Ramos (cell line): ENCODE data around the gene ARSH.
"Not testable (repeated sequence)": the region's sequence is repeated elsewhere in the genome, so short reads cannot be mapped to it uniquely, and the experiment has no call there.

Experiments used
- in situ Hi-C: fragments of 300-500 bp; cut with MboI; formaldehyde crosslinking; loops from one replicate; pipeline ENCODE4 v1.14.3; 2022; ENCODE audit warnings: low sequenced_read_pairs; ENCODE audit not compliant: unreplicated experiment

The ARSH gene

DNA sequence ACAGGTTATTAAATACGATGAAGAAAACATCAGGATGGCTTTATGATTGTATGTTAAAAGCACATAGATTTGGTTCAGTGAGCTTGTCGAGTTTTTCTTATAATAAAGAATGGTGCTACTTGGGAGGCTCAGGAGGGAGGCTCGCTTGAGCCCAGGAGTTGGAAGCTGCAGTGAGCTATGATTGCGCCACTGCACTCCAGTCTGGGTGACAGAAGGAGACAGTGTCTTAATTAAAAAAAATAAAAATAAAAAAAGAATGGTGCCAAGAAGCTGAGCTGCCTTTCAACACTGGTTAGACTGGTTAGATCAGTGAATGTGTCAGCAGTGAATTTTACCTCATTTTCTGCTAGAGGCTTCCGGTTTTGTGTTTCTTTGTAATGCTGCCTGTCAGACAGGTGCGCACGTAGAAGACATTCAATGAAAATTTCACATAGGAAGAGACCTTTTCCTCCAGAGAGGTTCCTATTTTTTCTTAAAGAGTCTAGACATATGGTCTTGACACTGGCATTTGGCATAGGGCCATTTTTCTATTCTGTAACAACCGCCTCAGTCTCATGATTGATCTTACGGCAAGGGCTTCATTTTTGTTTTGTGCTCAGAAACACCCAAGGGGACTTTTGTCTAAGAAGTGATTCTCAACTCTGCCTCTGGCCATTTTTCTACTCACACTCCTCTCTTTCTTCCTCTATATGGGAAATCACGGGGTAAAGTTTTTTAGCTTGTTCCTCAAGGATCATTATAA, 19.9 kb downstream of the ARSH start:
- in situ Hi-C loops, result no loop called here

DNA sequence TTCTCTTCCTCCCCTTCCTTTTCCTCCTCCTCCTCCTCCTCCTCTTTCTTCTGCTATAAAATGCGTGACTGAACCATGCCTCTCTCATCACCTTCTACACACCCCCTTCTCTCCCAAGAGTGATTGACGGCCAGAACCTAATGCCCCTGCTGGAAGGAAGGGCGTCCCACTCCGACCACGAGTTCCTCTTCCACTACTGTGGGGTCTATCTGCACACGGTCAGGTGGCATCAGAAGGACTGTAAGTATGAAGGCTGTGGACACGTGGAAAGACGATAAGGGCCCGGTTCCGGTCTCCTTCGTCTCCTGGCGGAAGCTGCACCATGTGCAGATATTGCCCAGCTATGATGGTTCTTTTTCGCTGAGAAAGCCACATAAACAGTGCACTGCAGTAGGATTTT, 22.8 kb downstream of the ARSH start:
- in situ Hi-C loops, result no loop called here

DNA sequence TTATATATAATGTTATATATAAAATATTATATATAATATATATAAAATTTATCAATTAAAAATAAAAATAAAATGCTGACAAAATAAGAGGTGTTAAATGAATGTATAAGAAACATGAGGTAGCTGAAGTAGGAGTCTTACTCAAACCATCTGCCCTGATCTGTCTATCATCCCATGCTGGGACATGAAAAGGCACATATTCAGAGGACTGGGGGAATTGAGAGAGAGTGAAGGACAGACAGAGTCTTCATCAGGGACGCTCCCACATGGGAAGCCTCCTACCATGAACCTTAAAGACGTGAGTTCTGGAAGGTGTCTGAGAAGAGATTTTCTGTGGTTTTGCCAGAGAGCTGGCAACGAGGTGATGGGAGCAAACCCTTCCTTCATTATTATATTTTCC, 30.9 kb downstream of the ARSH start:
- in situ Hi-C loops, result no loop called here

DNA sequence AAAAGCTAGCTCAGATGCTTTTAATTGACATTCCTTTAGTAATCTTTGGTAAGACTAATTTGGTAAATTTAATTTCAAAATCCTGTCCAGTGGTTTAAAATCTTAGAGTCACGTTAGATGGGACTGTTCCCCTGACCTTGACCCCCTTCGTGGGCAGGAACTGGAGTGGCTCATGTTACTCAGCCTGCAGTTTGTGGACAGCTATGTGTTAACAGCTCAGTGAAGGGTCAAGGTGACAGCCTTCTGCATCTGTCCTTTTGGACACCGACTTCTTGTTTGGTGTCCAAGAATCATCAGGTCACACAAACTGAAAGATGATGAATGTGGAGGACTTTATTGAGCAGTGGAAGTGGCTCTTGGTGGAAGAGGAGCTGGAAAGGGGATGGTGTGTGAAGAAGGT, 37.9 kb downstream of the ARSH start:
- in situ Hi-C loops, result no loop called here

DNA sequence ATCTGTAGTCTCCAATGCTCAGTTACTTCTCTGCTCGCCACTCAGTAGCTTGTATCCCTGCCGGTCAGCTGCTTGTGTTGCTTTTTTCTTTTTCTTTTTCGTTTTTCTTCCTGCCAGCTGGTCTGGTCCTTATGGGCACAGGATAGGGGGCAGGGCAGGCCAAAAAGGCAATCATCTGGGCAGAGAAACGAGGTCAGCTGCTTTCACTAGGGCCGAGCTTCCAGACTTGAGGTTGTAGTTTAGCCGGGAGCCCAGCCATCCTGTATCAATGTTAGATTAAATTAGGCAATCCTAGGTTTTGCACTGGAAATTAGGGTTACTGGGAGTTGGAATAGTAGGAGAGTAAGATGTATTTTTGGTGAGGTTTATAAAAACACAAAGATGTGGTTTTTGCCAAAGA, 38.3 kb downstream of the ARSH start:
- in situ Hi-C loops, result no loop called here

DNA sequence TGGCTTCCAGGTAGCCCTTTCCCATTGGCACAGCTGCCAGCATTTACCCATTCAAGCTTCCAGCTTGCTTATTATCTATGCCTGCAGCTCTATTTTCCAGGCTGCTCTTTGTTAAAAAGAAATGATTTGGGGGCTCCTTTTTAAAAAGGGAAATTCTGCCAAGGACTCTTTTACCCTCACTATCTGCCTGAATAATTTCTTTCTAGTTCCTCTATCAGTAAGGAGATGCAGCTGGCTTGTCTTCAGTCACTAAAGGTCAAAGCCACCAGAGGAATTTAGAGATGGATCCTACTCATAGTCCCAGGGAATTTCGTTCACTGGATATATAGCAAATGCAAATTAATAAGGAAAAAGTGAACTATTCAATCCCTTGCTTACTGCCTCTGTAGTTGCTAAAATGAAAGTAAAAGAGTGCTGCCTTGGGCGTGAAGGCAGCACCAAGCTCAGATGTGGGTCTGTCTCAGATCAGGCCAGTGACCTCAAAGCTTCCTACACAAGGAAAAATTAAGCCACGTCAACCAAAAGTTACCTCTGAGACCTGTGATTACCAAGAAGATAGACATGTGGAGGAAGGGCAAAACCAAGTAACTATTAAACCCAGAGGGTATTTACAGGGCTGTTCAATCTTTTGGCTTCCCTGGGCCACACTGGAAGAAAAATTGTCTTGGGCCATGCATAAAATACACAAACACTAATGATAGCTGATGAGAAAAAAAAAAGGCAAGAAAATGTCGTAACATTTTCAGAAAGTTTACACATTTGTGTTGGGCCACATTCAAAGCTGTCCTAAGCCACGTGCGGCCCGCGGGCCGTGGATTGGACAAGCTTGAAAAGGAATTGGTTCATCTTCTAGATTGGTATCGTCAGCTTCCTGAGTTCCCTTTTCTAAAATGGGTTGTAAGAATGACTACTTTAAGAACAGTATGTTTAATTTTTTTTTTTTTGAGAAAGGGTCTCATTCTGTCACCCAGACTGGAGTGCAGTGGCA, 40.2 kb downstream of the ARSH start:
- in situ Hi-C loops, result no loop called here

DNA sequence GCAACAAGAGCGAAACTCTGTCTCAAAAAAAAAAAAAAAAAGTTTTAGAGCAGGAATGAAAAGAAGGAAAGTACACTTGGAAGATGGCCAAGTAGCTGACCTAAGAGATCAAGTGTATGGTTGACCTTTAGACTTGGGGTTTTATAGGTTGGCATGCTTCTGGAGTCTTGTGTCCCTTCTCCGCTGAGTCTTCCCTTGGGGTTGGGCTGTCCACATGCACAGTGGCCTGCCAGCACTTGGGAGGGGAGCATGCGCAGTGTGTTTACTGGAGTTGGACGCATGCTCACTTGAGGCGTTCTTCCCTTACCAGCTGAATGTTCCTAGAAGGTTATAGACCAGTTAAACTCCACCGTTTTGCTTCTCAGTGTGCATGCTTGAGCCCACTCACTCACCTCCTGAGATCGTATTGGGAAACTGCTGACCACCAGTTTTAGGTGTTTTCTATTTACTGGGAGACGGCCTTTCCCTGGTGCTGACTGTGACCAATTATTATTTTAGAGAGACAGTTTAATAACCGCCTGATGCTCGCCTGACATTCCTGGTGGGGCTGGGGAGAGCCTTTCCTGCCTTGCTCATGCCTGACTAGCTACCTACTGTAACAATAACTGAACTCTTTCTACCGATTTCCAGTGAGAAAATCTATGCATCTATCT, 44.3 kb downstream of the ARSH start:
- in situ Hi-C loops, result not testable (repeated sequence)

DNA sequence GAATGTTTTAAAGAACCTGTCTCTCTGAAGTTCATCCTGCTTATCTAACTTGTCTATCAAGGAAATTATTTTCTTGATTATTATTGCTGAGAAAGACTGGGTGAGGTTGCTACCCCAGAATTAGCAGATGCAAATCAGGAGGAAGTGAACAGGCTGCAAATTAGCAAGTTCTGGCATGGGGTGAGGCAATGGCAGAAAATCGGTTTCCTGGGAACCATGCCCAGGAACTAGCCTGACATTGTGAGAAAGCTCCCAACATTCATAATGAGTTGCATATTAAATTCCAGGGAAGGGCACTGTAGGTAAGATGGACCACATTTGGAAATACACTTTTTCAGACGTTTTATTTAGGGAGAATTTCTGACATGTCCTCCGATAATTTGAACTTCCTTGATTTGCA, 46.5 kb downstream of the ARSH start:
- in situ Hi-C loops, result no loop called here

DNA sequence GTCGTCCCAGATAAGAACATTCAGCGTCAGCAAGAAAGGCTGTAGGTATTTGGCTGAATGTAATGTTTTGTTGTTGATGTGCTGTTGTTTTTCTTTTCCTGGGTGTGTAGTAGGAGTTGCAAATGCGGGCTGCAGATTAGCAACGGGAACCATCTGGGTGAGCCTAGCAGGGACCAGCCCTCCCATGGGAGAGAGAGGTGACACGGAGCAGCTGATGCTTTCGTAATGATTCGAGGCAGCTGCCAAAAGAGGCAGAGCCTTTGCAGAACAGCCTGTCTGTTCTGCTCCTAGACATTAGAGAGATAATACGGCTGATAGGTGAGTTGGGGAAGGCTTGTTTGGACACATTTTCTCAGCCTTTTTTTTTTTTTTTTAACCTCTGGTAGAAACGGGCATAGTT, 60.2 kb downstream of the ARSH start:
- in situ Hi-C loops, result no loop called here

DNA sequence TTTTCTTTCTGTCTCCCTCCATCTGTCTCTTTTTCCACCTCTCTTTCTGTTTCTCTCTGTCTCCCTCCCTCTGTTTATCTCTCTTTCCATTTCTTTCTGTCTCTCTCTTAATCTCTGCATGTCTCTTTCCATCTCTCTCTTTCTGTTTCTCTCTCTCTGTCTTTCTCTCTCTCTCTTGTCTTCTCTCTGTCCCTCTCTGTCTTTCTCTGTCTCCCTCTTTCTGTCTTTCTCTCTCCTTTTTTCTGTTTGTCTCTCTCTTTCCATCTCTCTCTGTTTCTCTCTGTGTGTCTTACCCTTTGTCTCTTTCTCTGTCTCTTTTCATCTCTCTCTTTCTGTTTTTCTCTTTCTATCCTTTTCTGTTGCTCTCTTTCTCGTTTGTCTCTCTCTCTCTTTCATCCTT, 69.6 kb downstream of the ARSH start:
- in situ Hi-C loops, result no loop called here

DNA sequence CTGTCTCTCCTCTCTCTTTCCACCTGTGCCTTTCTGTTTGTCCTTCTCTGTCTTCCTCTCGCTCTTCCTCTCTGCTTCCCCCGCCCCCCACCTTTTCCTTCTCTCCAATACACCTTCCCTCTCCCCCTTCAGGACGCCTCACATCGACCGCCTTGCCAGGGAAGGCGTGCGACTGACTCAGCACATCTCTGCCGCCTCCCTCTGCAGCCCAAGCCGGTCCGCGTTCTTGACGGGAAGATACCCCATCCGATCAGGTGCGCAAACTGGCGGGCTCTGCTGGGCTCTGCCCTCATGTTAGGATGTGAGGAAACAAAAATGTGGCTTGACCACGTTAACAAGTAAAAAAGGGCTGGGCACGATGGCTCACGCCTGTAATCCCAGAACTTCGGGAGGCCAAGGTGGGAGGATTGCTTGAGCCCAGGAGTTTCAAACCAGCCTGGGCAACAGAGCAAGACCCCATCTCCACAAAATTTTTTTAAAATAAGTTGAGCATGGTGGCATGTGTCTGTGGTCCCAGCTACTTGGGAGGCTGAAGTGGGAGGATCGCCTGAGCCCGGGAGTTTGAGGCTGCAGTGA, 70.2 kb downstream of the ARSH start:
- in situ Hi-C loops, result no loop called here
